IPS-NIHi7 (cell line): Measurements from ENCODE around the gene TSPAN15.

Source experiments
- DNase-seq: peaks from one replicate; pipeline ENCODE4 v3.0.0; 2012; ENCODE audit warnings: mixed read lengths; ENCODE audit errors: extremely low spot score

TSPAN15 gene

DNA sequence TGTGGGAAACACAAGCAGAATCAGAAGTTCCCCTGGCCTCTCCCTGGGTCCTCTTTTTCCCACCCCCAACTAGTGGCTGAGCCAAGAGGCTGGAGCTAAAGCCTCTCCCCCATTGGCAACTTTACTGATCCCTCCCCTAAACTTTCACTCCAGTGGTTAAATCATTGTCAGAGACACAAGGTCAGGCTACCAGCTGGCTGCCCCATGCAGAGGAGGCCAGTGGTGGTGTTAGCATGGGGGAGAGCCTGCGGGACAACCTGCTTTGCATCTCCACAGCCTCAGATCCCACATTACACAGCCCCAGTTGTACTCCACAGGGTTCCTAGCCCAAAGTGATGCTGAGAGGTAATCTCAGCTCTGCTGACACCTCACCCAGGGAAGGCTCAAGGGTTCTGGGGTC lies 101.0 kb downstream of the TSPAN15 start:
- DNase-seq, result no peak

DNA sequence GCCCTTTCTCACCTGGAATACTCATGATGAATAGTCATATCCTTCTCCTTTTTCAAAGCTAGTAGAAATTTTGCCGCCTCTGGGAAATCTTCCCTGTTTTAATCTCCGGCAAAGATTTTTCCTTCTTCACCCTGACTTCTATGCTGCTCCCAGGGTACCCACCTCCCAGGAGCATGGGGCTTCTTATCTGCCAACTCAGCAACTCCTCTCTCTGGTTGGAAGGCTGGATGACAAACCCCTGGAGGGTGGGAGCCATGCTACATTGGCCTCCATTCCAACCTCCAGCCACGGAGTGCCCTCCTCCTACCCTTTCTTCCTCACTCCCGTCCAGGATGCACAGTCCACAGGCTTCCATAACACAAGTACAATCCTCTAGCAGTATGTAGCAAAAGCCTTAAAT lies 102.1 kb downstream of the TSPAN15 start:
- no peak for DNase-seq

DNA sequence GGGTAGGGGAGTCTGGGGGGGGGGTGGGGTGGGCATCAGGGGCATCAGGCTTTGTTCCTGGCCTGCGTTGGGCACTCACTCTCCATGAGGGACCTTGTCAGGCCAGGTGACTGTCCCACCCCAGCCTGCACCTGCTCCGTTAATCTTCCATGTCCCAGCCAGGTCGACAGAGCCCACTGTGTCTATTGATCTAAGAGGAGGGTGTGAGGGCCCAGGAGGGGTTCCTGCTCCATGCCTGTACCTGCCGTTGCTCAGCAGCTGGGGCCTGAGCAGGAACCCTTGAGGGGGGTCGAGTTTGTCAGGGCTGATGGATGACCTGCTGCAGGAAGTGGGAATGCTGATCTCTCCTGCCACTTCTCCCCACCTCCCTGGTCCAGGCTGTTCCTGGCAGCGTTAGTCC lies 103.3 kb downstream of the TSPAN15 start:
- DNase-seq, result no peak
